Measurements from ENCODE around the gene ASB10. TPM values are rescaled to one million over a fixed set of nuclear protein-coding genes. Genes with fewer than 3 reads are reported as not detected.

ASB10 gene
- total and polyA plus RNA-seq, 4 donors: not detected

- H3K4me3 ChIP-seq: no peak overlapping the region
- H3K27me3 ChIP-seq (ENCODE audit: control insufficient read depth in 3 of 3, insufficient read depth in 3 of 3, low read length in 2 of 3): no peaks in the 10 kb centered on the region
- H3K27ac ChIP-seq (ENCODE audit: low read depth in 1 of 2, low read length in 1 of 2): no peak overlapping the region
- 93 to 96% methylated on average over 14 of the region's 14 CpGs for WGBS, 2 donors
- DNase-seq (no peak), ATAC-seq (ENCODE audit: insufficient read depth, low FRiP score) (no peak)
- peaks cover 0 to 23% (median 5%) of the 10 kb centered on the region in 5 donors for H3K4me1 ChIP-seq (ENCODE audit: control insufficient read depth in 5 of 5, insufficient read depth in 5 of 5, low read length in 5 of 5)
- H3K36me3 ChIP-seq (ENCODE audit: control insufficient read depth in 4 of 4, insufficient read depth in 4 of 4, low read length in 4 of 4): peaks cover 14 to 39% (median 31%) of the 10 kb centered on the region in 4 donors
- TF ChIP-seq, protein P1, sequence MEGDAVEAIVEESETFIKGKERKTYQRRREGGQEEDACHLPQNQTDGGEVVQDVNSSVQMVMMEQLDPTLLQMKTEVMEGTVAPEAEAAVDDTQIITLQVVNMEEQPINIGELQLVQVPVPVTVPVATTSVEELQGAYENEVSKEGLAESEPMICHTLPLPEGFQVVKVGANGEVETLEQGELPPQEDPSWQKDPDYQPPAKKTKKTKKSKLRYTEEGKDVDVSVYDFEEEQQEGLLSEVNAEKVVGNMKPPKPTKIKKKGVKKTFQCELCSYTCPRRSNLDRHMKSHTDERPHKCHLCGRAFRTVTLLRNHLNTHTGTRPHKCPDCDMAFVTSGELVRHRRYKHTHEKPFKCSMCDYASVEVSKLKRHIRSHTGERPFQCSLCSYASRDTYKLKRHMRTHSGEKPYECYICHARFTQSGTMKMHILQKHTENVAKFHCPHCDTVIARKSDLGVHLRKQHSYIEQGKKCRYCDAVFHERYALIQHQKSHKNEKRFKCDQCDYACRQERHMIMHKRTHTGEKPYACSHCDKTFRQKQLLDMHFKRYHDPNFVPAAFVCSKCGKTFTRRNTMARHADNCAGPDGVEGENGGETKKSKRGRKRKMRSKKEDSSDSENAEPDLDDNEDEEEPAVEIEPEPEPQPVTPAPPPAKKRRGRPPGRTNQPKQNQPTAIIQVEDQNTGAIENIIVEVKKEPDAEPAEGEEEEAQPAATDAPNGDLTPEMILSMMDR (IDR thresholded peaks at IDR 0.05; ENCODE audit: control extremely low read depth, extremely low read depth): no peak
- no peaks in the 10 kb centered on the region for H3K9me3 ChIP-seq (ENCODE audit: control insufficient read depth in 4 of 4, insufficient read depth in 3 of 4, low read length in 3 of 4)
- H3K9ac ChIP-seq (ENCODE audit: insufficient read depth in 1 of 2, low read length in 2 of 2): no peak overlapping the region
These were observed 36.7 kb upstream of the ASB10 start for GRCh38 chr7:151223728-151224127.

GRCh38 chr7:151218170-151218569 lies 31.1 kb upstream of the ASB10 start:
- no peaks in the 10 kb centered on the region for H3K27me3 ChIP-seq (ENCODE audit: control insufficient read depth in 3 of 3, insufficient read depth in 3 of 3, low read length in 2 of 3)
- 97% methylated on average over 9 of the region's 9 CpGs for WGBS, 2 donors
- H3K27ac ChIP-seq (ENCODE audit: low read depth in 1 of 2, low read length in 1 of 2): no peak overlapping the region
- DNase-seq (no peak), ATAC-seq (ENCODE audit: insufficient read depth, low FRiP score) (no peak)
- no peaks in the 10 kb centered on the region for H3K4me1 ChIP-seq (ENCODE audit: control insufficient read depth in 5 of 5, insufficient read depth in 5 of 5, low read length in 5 of 5)
- H3K9me3 ChIP-seq (ENCODE audit: control insufficient read depth in 4 of 4, insufficient read depth in 3 of 4, low read length in 3 of 4): no peaks in the 10 kb centered on the region
- H3K4me3 ChIP-seq: no peak overlapping the region
- TF ChIP-seq, protein P1 (IDR thresholded peaks at IDR 0.05; ENCODE audit: control extremely low read depth, extremely low read depth): no peak
- H3K36me3 ChIP-seq (ENCODE audit: control insufficient read depth in 4 of 4, insufficient read depth in 4 of 4, low read length in 4 of 4): peaks cover 26 to 57% (median 52%) of the 10 kb centered on the region in 4 donors
- H3K9ac ChIP-seq (ENCODE audit: insufficient read depth in 1 of 2, low read length in 2 of 2): no peak overlapping the region

- no peaks in the 10 kb centered on the region for H3K9me3 ChIP-seq (ENCODE audit: control insufficient read depth in 4 of 4, insufficient read depth in 3 of 4, low read length in 3 of 4)
- H3K27ac ChIP-seq (ENCODE audit: low read depth in 1 of 2, low read length in 1 of 2): no peak overlapping the region
- DNase-seq (no peak), ATAC-seq (ENCODE audit: insufficient read depth, low FRiP score) (no peak)
- no peaks in the 10 kb centered on the region for H3K27me3 ChIP-seq (ENCODE audit: control insufficient read depth in 3 of 3, insufficient read depth in 3 of 3, low read length in 2 of 3)
- H3K4me1 ChIP-seq (ENCODE audit: control insufficient read depth in 5 of 5, insufficient read depth in 5 of 5, low read length in 5 of 5): no peaks in the 10 kb centered on the region
- peaks cover 21 to 50% (median 39%) of the 10 kb centered on the region in 4 donors for H3K36me3 ChIP-seq (ENCODE audit: control insufficient read depth in 4 of 4, insufficient read depth in 4 of 4, low read length in 4 of 4)
- H3K4me3 ChIP-seq: no peak overlapping the region
- H3K9ac ChIP-seq (ENCODE audit: insufficient read depth in 1 of 2, low read length in 2 of 2): no peak overlapping the region
- TF ChIP-seq, protein P1 (IDR thresholded peaks at IDR 0.05; ENCODE audit: control extremely low read depth, extremely low read depth): no peak
- 95 to 99% methylated on average over 5 of the region's 5 CpGs for WGBS, 2 donors
These were observed 28.3 kb upstream of the ASB10 start for GRCh38 chr7:151215396-151215795.

DNA sequence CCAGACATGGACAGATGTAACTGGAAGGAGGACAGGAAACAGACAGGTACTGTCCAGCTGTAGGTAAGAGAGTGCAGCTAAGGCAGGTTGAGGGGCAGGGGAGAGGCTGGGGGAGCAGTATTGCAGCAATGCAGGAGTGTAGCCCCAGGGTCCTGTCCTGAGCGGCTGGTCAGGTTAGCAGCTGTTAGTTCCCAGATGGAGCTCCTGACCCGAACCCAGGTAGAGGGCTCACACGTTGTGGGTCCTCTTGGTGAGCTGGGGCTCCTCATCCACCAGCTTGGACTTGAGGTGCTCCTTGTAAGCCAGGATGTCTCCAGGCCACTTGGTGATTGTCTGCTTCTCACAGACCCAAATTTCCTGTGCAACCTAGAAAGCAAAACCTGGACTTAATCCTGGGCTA lies 26.8 kb upstream of the ASB10 start:
- Histone ChIP-seq H3K4me1 (ENCODE audit: control insufficient read depth in 5 of 5, insufficient read depth in 5 of 5, low read length in 5 of 5) (no peaks in the 10 kb centered on the region), H3K9ac (ENCODE audit: insufficient read depth in 1 of 2, low read length in 2 of 2) (no peak overlapping the region), H3K27ac (ENCODE audit: low read depth in 1 of 2, low read length in 1 of 2) (no peak overlapping the region), H3K4me3 (no peak overlapping the region), H3K36me3 (ENCODE audit: control insufficient read depth in 4 of 4, insufficient read depth in 4 of 4, low read length in 4 of 4) (peaks cover 18 to 45% (median 34%) of the 10 kb centered on the region in 4 donors), H3K9me3 (ENCODE audit: control insufficient read depth in 4 of 4, insufficient read depth in 3 of 4, low read length in 3 of 4) (no peaks in the 10 kb centered on the region), H3K27me3 (ENCODE audit: control insufficient read depth in 3 of 3, insufficient read depth in 3 of 3, low read length in 2 of 3) (no peaks in the 10 kb centered on the region)
- ATAC-seq (ENCODE audit: insufficient read depth, low FRiP score): no peak
- 88 to 90% methylated on average over 3 of the region's 3 CpGs for WGBS, 2 donors
- no peak for DNase-seq
- TF ChIP-seq, protein P1 (IDR thresholded peaks at IDR 0.05; ENCODE audit: control extremely low read depth, extremely low read depth): no peak
